Measurements from ENCODE around the gene CXorf58.
"Not testable (repeated sequence)": the region's sequence is repeated elsewhere in the genome, so short reads cannot be mapped to it uniquely, and the experiment has no call there.

CXorf58 gene

DNA sequence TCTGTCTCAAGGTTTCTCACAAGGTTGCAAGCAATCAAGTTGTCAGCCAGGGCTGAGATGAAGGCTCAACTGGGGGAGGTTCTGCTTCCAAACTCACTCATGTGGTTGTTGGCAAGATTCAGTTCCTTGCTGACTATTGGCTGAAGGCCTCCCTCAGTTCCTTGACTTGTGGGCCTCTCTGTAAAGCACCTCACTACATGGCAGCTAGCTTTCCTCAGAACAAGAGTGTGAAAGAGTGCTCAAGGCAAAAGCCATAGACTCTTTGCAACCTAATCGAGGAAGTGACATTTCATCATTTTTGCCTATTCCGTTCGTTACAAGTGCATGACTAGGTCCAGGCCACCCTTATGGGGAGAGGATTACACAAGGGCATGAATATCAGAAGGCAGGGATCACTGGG, 52.0 kb downstream of the CXorf58 start:
- DNase-seq = no peak

- DNase-seq = no peak
These were observed 56.4 kb downstream of the CXorf58 start for GRCh38 chrX:23964191-23964590.

GRCh38 chrX:23965630-23966029, 57.8 kb downstream of the CXorf58 start:
- not testable (repeated sequence) for DNase-seq

DNA sequence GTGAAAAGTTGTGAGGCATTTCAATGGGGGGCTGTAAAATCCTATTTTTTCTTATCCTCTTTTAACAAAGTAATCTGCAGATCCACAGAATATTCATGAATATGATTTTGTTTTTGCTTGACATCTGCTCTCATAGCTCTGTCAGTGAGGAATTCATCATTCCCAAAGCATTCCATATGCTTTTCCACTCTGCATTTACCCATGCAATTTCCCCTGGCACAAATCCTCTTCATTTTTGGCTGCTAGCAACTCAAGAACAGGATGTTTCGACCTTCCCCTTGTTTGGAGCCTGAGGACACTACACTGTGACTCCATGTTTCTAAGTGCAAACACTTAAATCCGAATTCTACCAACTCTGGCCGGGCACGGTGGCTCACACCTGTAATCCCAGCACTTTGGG, 70.7 kb downstream of the CXorf58 start:
- peak; percentile 4 for DNase-seq

GRCh38 chrX:23980011-23980441, 72.2 kb downstream of the CXorf58 start:
- peak; percentile 1 for DNase-seq

- DNase-seq = no peak
These were observed 73.4 kb downstream of the CXorf58 start for GRCh38 chrX:23981222-23981621.

- DNase-seq = no peak
These were observed 73.9 kb downstream of the CXorf58 start for GRCh38 chrX:23981711-23982110.

- no peak for DNase-seq
These were observed 75.1 kb downstream of the CXorf58 start for GRCh38 chrX:23982891-23983290.
